Upper lobe of right lung (tissue), 1 donor: Measurements from ENCODE around the gene CAMK4. TPM values are rescaled to one million over a fixed set of nuclear protein-coding genes. Genes with fewer than 3 reads are reported as not detected.

Experiments used
- ATAC-seq: fragments of 200-7000 bp; cut with Tn5 transposase; one replicate; pipeline ENCODE4 v1.9.1; 2020; ENCODE audit warnings: mild to moderate bottlenecking, moderate library complexity
- DNase-seq: peaks from one replicate; pipeline ENCODE4 v3.0.0-alpha.2; 2020
- H3K27ac ChIP-seq: fragments of 200-600 bp; one replicate; pipeline ENCODE4 v1.8.0; 2022
- H3K27me3 ChIP-seq: fragments of 200-600 bp; one replicate; pipeline ENCODE4 v1.8.0; 2022; ENCODE audit warnings: mild to moderate bottlenecking
- H3K36me3 ChIP-seq: fragments of 200-600 bp; one replicate; pipeline ENCODE4 v1.8.0; 2022
- H3K4me1 ChIP-seq: fragments of 200-600 bp; one replicate; pipeline ENCODE4 v1.8.0; 2022
- H3K4me3 ChIP-seq: fragments of 200-600 bp; one replicate; pipeline ENCODE4 v1.8.0; 2022; ENCODE audit warnings: mild to moderate bottlenecking
- H3K9me3 ChIP-seq: fragments of 200-600 bp; one replicate; pipeline ENCODE4 v1.8.0; 2022
- CTCF ChIP-seq: fragments of 200-600 bp; IDR thresholded peaks from one replicate; pipeline ENCODE4 v1.8.0; 2022; ENCODE audit warnings: antibody characterized with exemption
- intact Hi-C: fragments of 100-400 bp; cut with DNase I; formaldehyde crosslinking; loops from one replicate; pipeline ENCODE4 v1.11.0; 2022
- total RNA-seq: library from RNA; stranded (reverse); fragmentation: NEBNext Ultra II Directional; extraction: Animal tissue kit (Norgen Biotek cat#: 25700); gene quantifications from one replicate; pipeline ENCODE4 v1.2.1, GENCODE V29; 2021
- donor health status: DM: no; HTN: yes; CAD: no; lungs with severe emphysema.

Gene CAMK4
- total RNA-seq, 1 donor from 2014 or later: 3.8 TPM

- no peak overlapping the region for H3K4me3 ChIP-seq
- H3K36me3 ChIP-seq: no peaks in the 10 kb centered on the region
- H3K27me3 ChIP-seq: no peaks in the 10 kb centered on the region
- H3K27ac ChIP-seq: no peak overlapping the region
- DNase-seq (no peak), ATAC-seq (no peak)
- no peaks in the 10 kb centered on the region for H3K9me3 ChIP-seq
- no peak for TF ChIP-seq CTCF
- H3K4me1 ChIP-seq: no peaks in the 10 kb centered on the region
- intact Hi-C loops: no loop called here
These were observed 198.1 kb downstream of the CAMK4 start for GRCh38 chr5:111422245-111422644.

- Histone ChIP-seq H3K4me3 (no peak overlapping the region), H3K9me3 (no peaks in the 10 kb centered on the region), H3K36me3 (no peaks in the 10 kb centered on the region), H3K4me1 (no peaks in the 10 kb centered on the region), H3K27me3 (no peaks in the 10 kb centered on the region), H3K27ac (no peak overlapping the region)
- ATAC-seq (no peak), DNase-seq (no peak)
- TF ChIP-seq CTCF: no peak
- intact Hi-C loops: no loop called here
These were observed 198.8 kb downstream of the CAMK4 start for GRCh38 chr5:111422747-111423720.

GRCh38 chr5:111425205-111425604, 201.0 kb downstream of the CAMK4 start:
- H3K4me1 ChIP-seq: no peaks in the 10 kb centered on the region
- ATAC-seq (no peak), DNase-seq (no peak)
- no peak for TF ChIP-seq CTCF
- H3K27ac ChIP-seq: no peak overlapping the region
- no peaks in the 10 kb centered on the region for H3K36me3 ChIP-seq
- no peak overlapping the region for H3K4me3 ChIP-seq
- intact Hi-C loops: no loop called here
- H3K27me3 ChIP-seq: no peaks in the 10 kb centered on the region
- H3K9me3 ChIP-seq: no peaks in the 10 kb centered on the region

- H3K27ac ChIP-seq: no peak overlapping the region
- DNase-seq: no peak
- no peaks in the 10 kb centered on the region for H3K27me3 ChIP-seq
- no peak for TF ChIP-seq CTCF
- no peak for ATAC-seq
- no peaks in the 10 kb centered on the region for H3K4me1 ChIP-seq
- intact Hi-C loops: no loop called here
- no peak overlapping the region for H3K4me3 ChIP-seq
- H3K9me3 ChIP-seq: no peaks in the 10 kb centered on the region
- no peaks in the 10 kb centered on the region for H3K36me3 ChIP-seq
These were observed 203.6 kb downstream of the CAMK4 start for GRCh38 chr5:111427762-111428161.

GRCh38 chr5:111432883-111433536, 208.8 kb downstream of the CAMK4 start:
- DNase-seq (no peak), ATAC-seq (no peak)
- Histone ChIP-seq H3K4me1 (no peaks in the 10 kb centered on the region), H3K27ac (no peak overlapping the region), H3K27me3 (no peaks in the 10 kb centered on the region), H3K9me3 (no peaks in the 10 kb centered on the region), H3K4me3 (no peak overlapping the region), H3K36me3 (no peaks in the 10 kb centered on the region)
- no peak for TF ChIP-seq CTCF
- intact Hi-C loops: no loop called here
